ENCODE data around the gene SOCS7. TPM values are rescaled to one million over a fixed set of nuclear protein-coding genes. Genes with fewer than 3 reads are reported as not detected.

The SOCS7 gene
- total and polyA plus RNA-seq, 2 of the 4 experiments (the other 2 are of a cell fraction) = 6.5 to 6.8 TPM

DNA sequence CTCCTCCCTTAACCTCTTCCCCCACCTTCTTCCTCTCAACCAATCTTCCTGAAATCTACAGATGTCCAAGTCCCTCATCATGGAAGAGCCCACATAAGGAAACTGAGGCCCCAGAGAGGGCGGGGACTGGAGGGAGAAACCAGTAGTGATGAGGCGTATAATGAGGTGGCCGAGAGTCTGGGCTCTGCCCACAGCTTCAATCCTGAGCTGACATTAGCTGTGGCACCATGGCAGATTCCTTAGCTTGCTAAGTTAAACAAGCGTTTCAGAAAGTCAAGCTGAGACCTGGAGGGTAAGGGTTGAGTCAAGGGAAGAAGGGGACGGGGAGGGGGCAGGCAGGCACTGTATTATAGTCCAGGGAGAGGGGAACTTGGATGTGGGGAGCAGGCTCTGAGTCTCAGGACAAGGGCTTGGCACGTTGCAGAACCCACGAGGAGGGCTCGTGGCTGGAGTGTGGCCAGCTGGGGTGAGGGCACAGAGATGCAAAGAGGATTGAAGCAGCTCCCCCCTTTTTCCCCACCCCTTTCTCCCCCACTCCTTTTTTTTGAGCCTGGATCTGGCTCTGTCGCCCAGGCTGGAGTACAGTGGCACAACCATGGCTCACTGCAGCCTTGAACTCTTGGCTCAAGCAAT lies 89.9 kb downstream of the SOCS7 start:
- ATAC-seq (ENCODE audit: low read depth) = no peak
- H3K4ac ChIP-seq (ENCODE audit: low read depth, low read length) = no peak overlapping the region
- H4K5ac ChIP-seq (ENCODE audit: low read depth, low read length) = no peak overlapping the region
- no peak for TF ChIP-seq NFE2L2 (IDR thresholded peaks at IDR 0.05; ENCODE audit: low read depth, low read length)
- TF ChIP-seq, protein P1, sequence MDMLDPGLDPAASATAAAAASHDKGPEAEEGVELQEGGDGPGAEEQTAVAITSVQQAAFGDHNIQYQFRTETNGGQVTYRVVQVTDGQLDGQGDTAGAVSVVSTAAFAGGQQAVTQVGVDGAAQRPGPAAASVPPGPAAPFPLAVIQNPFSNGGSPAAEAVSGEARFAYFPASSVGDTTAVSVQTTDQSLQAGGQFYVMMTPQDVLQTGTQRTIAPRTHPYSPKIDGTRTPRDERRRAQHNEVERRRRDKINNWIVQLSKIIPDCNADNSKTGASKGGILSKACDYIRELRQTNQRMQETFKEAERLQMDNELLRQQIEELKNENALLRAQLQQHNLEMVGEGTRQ (IDR thresholded peaks at IDR 0.05; ENCODE audit: low read depth, low read length) = no peak
- no peak for TF ChIP-seq MAZ (IDR thresholded peaks at IDR 0.05; ENCODE audit: borderline replicate concordance, low read depth, low read length)
- TF ChIP-seq MXI1 (IDR thresholded peaks at IDR 0.05; ENCODE audit: borderline replicate concordance, low read depth, low read length) = no peak
- no peak for TF ChIP-seq RCOR1 (IDR thresholded peaks at IDR 0.05; ENCODE audit: insufficient replicate concordance, low read length)
- no peak for TF ChIP-seq POLR2A (IDR thresholded peaks at IDR 0.05; ENCODE audit: low read depth, low read length)
- TF ChIP-seq RFX5 (IDR thresholded peaks at IDR 0.05; ENCODE audit: low read depth, low read length) = no peak
- TF ChIP-seq CHD1 (IDR thresholded peaks at IDR 0.05; ENCODE audit: low read depth, low read length) = no peak
- TF ChIP-seq, protein P2, sequence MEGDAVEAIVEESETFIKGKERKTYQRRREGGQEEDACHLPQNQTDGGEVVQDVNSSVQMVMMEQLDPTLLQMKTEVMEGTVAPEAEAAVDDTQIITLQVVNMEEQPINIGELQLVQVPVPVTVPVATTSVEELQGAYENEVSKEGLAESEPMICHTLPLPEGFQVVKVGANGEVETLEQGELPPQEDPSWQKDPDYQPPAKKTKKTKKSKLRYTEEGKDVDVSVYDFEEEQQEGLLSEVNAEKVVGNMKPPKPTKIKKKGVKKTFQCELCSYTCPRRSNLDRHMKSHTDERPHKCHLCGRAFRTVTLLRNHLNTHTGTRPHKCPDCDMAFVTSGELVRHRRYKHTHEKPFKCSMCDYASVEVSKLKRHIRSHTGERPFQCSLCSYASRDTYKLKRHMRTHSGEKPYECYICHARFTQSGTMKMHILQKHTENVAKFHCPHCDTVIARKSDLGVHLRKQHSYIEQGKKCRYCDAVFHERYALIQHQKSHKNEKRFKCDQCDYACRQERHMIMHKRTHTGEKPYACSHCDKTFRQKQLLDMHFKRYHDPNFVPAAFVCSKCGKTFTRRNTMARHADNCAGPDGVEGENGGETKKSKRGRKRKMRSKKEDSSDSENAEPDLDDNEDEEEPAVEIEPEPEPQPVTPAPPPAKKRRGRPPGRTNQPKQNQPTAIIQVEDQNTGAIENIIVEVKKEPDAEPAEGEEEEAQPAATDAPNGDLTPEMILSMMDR (conservative IDR thresholded peaks at IDR 0.05; ENCODE audit: low read depth, low read length) = no peak
- TF ChIP-seq, protein P3, sequence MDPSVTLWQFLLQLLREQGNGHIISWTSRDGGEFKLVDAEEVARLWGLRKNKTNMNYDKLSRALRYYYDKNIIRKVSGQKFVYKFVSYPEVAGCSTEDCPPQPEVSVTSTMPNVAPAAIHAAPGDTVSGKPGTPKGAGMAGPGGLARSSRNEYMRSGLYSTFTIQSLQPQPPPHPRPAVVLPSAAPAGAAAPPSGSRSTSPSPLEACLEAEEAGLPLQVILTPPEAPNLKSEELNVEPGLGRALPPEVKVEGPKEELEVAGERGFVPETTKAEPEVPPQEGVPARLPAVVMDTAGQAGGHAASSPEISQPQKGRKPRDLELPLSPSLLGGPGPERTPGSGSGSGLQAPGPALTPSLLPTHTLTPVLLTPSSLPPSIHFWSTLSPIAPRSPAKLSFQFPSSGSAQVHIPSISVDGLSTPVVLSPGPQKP (IDR thresholded peaks at IDR 0.05; ENCODE audit: borderline replicate concordance, low read depth, low read length) = no peak
- no peak for TF ChIP-seq CEBPB (IDR thresholded peaks at IDR 0.05; ENCODE audit: low read depth, low read length)
- peaks cover 77% of the 10 kb centered on the region for H4K20me1 ChIP-seq (ENCODE audit: insufficient read depth, low read length)
- no peak overlapping the region for H3K4me3 ChIP-seq (ENCODE audit: insufficient read depth, low read depth, low read length)
- H4K91ac ChIP-seq (ENCODE audit: insufficient read depth, low read depth, low read length) = no peak overlapping the region
- no peak overlapping the region; the same call in 1 of the 2 replicates for H2AK5ac ChIP-seq (ENCODE audit: low read depth, low read length)
- H3K9ac ChIP-seq (ENCODE audit: low read depth, low read length) = no peak overlapping the region
- H3K9me1 ChIP-seq (ENCODE audit: insufficient read depth, low read length) = peaks cover 14% of the 10 kb centered on the region
- intact Hi-C loops (cut with micrococcal nuclease) = loop anchor here (5.0 kb wide), 2 partner anchors 46 to 226 kb away; no protein-coding TSS in a partner anchor
- H2BK15ac ChIP-seq (ENCODE audit: low read depth, low read length) = no peak overlapping the region
- H4K8ac ChIP-seq (ENCODE audit: low read depth in 2 of 2, low read length in 2 of 2) = no peak overlapping the region
- peaks cover 16% of the 10 kb centered on the region for H3K4me1 ChIP-seq (ENCODE audit: control insufficient read depth, insufficient read depth, low read length)
- no peak overlapping the region for H2BK20ac ChIP-seq (ENCODE audit: low read depth, low read length)
- POLR2A ChIA-PET (ENCODE audit: unreplicated experiment) = interaction anchor here (0.6 kb wide), 1 partner anchor 103 kb away, joined by 3 read pairs; no protein-coding TSS in a partner anchor
- 63% methylated on average over 1 of the region's 9 CpGs; no CpG with 5 or more reads in 1 of the 2 experiments for WGBS, 2 experiments (ENCODE audit: extremely low coverage in 2 of 2, insufficient read length in 1 of 2)
- no peak for DNase-seq
- H3K36me3 ChIP-seq (ENCODE audit: control insufficient read depth, insufficient read depth, low read length) = peaks cover 11% of the 10 kb centered on the region
- H2BK120ac ChIP-seq (ENCODE audit: low read depth, low read length) = no peak overlapping the region
- no peak overlapping the region for H3K56ac ChIP-seq (ENCODE audit: extremely low read depth, insufficient read depth, low read length)
- peaks cover 32 to 88% of the 10 kb centered on the region in 2 experiments for H3K79me1 ChIP-seq (ENCODE audit: low read depth in 1 of 2, low read length in 2 of 2)
- no peak overlapping the region for H3K23ac ChIP-seq (ENCODE audit: low read depth, low read length)
- BruUV-seq (replicated peaks) = no TSS peak
- no peak overlapping the region for H3K4me2 ChIP-seq (ENCODE audit: low read depth, low read length)
- H3K27me3 ChIP-seq (ENCODE audit: control insufficient read depth, insufficient read depth, low read length) = no peaks in the 10 kb centered on the region
- dilution Hi-C loops (cut with HindIII; ENCODE audit: low sequenced_read_pairs, unreplicated experiment) = no loop called here
- H3K18ac ChIP-seq (ENCODE audit: low read depth, low read length) = no peak overlapping the region
- CTCF ChIA-PET = no interaction called here
- peak overlapping the region; percentile 47 for H2AK9ac ChIP-seq (replicated peaks; ENCODE audit: low read depth, low read length, poor library complexity)
- H3K9me3 ChIP-seq (ENCODE audit: control insufficient read depth, insufficient read depth, low read length) = no peaks in the 10 kb centered on the region
- no peak overlapping the region for H3K14ac ChIP-seq (replicated peaks; ENCODE audit: low read depth, low read length)
- in situ Hi-C loops (cut with MboI; ENCODE audit: low sequenced_read_pairs) = loop anchor here (5.0 kb wide), 1 partner anchor 41 kb away; no protein-coding TSS in a partner anchor
- no peak overlapping the region for H2AFZ ChIP-seq (replicated peaks; ENCODE audit: low read length, poor library complexity)
- no peak overlapping the region for H2BK5ac ChIP-seq (ENCODE audit: low read depth, low read length, poor library complexity, severe bottlenecking)
- H3K27ac ChIP-seq (ENCODE audit: insufficient read depth, low read length) = no peak overlapping the region
